GM12878 (cell line): Measurements from ENCODE around the gene SGCD.

Experiments used
- ATF3 ChIP-seq: IDR thresholded peaks from 2 replicates; pipeline ENCODE4 v1.6.1; 2011; ENCODE audit warnings: low read depth, mild to moderate bottlenecking, low read length, moderate library complexity, borderline replicate concordance; ENCODE audit errors: extremely low read depth
- BACH1 ChIP-seq: fragments of 450-650 bp; IDR thresholded peaks from 2 replicates; pipeline ENCODE4 v1.6.1; 2017; ENCODE audit warnings: mild to moderate bottlenecking, borderline replicate concordance
- CTCF ChIP-seq, 3 experiments: IDR thresholded peaks in 2 of 3; conservative IDR thresholded peaks in 1 of 3; 2 replicates each; pipeline ENCODE4 v1.5.1; 2011; ENCODE audit warnings: low read depth in 3 of 3, low read length in 3 of 3, mild to moderate bottlenecking in 3 of 3, control low read depth in 2 of 3, moderate library complexity in 2 of 3, inconsistent platforms in 1 of 3, mixed read lengths in 1 of 3; ENCODE audit not compliant: control insufficient read depth in 2 of 3, insufficient read depth in 1 of 3; ENCODE audit errors: extremely low read depth in 1 of 3
- E2F4 ChIP-seq: IDR thresholded peaks from 2 replicates; pipeline ENCODE4 v1.6.1; 2012; ENCODE audit warnings: low read depth, low read length, improper control_type of control experiment
- E4F1 ChIP-seq: fragments of 450-650 bp; IDR thresholded peaks from 2 replicates; pipeline ENCODE4 v1.6.1; 2018; ENCODE audit warnings: borderline replicate concordance, mild to moderate bottlenecking; ENCODE audit not compliant: partially characterized antibody
- EP300 ChIP-seq, 2 experiments: fragments of 150-350 bp in 1 of 2; IDR thresholded peaks; 2 replicates each; pipeline ENCODE4 v1.6.1; 2011 to 2012; ENCODE audit warnings: low read depth in 2 of 2, low read length in 2 of 2, borderline replicate concordance in 1 of 2, improper control_type of control experiment in 1 of 2, inconsistent platforms in 1 of 2; ENCODE audit not compliant: control insufficient read depth in 1 of 2
- EZH2 ChIP-seq: IDR thresholded peaks from 2 replicates; pipeline ENCODE4 v1.6.1; 2012; ENCODE audit warnings: low read depth, mild to moderate bottlenecking, control low read depth, inconsistent platforms, low read length, borderline replicate concordance; ENCODE audit not compliant: control insufficient read depth
- IKZF1 ChIP-seq: fragments of 450-650 bp; conservative IDR thresholded peaks from 2 replicates; pipeline ENCODE4 v1.6.1; 2017; ENCODE audit warnings: antibody characterized with exemption, mild to moderate bottlenecking
- JUND ChIP-seq: IDR thresholded peaks from 2 replicates; pipeline ENCODE4 v1.6.1; 2012; ENCODE audit warnings: low read depth, mild to moderate bottlenecking, low read length, improper control_type of control experiment, moderate library complexity
- POLR2A ChIP-seq: IDR thresholded peaks from 2 replicates; pipeline ENCODE4 v1.6.1; 2011; ENCODE audit warnings: low read depth, mild to moderate bottlenecking, low read length
- RAD51 ChIP-seq: fragments of 450-650 bp; IDR thresholded peaks from 2 replicates; pipeline ENCODE4 v1.6.1; 2016; ENCODE audit warnings: moderate library complexity, mild to moderate bottlenecking, inconsistent platforms
- TAF1 ChIP-seq: IDR thresholded peaks from 2 replicates; pipeline ENCODE4 v1.6.1; 2011; ENCODE audit warnings: mild to moderate bottlenecking, low read depth, low read length, borderline replicate concordance
- YY1 ChIP-seq: IDR thresholded peaks from 2 replicates; pipeline ENCODE4 v1.6.1; 2011; ENCODE audit warnings: low read depth, mild to moderate bottlenecking, low read length
- ZNF274 ChIP-seq: IDR thresholded peaks from one replicate; pipeline ENCODE4 v1.8.0; 2011; ENCODE audit not compliant: insufficient read length, insufficient read depth

GRCh38 chr5:156434471-156434870, 107.5 kb downstream of the SGCD start:
- TF ChIP-seq ZNF274 (no peak), EP300 (IDR thresholded peaks at IDR 0.05; ENCODE audit: borderline replicate concordance in 1 of 2, control insufficient read depth in 1 of 2, low read depth in 2 of 2, low read length in 2 of 2) (no peak), ATF3 (no peak), CTCF (IDR thresholded peaks at IDR 0.05 in 2 of 3, conservative IDR thresholded peaks at IDR 0.05 in 1 of 3; ENCODE audit: control insufficient read depth in 2 of 3, extremely low read depth in 1 of 3, insufficient read depth in 1 of 3, low read depth in 3 of 3, low read length in 3 of 3) (no peak), TAF1 (no peak), IKZF1 (no peak), EZH2 (no peak), POLR2A (no peak), YY1 (no peak), E2F4 (no peak), RAD51 (no peak), BACH1 (no peak), E4F1 (no peak), JUND (no peak)
